Right lobe of liver (tissue), 4 donors: Measurements from ENCODE around the gene SPATS2.

Experiments used
- CTCF ChIP-seq, 4 donors: fragments of 200-600 bp in 3 of 4; fragments of 450-650 bp in 1 of 4; IDR thresholded peaks; one replicate each; pipeline versions ENCODE4 v1.5.1 to v1.8.0; 2016 to 2022; ENCODE audit warnings: antibody characterized with exemption in 4 of 4, mild to moderate bottlenecking in 2 of 4
- POLR2A ChIP-seq: fragments of 450-650 bp; IDR thresholded peaks from one replicate; pipeline ENCODE4 v1.6.1; 2017; ENCODE audit warnings: antibody characterized with exemption, mild to moderate bottlenecking
- donor health status: DM: no; HTN: no; CAD: no.
- donor health status: DM: no; HTN: no; CAD: no.
- donor health status: DM: no; HTN: yes; CAD: no.

- TF ChIP-seq CTCF (IDR thresholded peaks at IDR 0.05), result no peak
- no peak for TF ChIP-seq POLR2A
Measured at GRCh38 chr12:49442915-49443314, 75.7 kb downstream of the SPATS2 start.
